K562 (cell line): ENCODE measurements around the gene KLHL41. TPM values are rescaled to one million over a fixed set of nuclear protein-coding genes. Genes with fewer than 3 reads are reported as not detected.

Experiments used
- CBFB ChIP-seq: sonication (generic); formaldehyde crosslinking; IDR thresholded peaks from 2 replicates; pipeline ENCODE4 v1.4.0; 2020; ENCODE audit warnings: mild to moderate bottlenecking, missing genetic modification reagents
- CC2D1A ChIP-seq: fragments of 450-650 bp; IDR thresholded peaks from 2 replicates; pipeline ENCODE4 v1.6.1; 2017; ENCODE audit warnings: mild to moderate bottlenecking
- CTBP1 ChIP-seq: fragments of 450-650 bp; IDR thresholded peaks from 2 replicates; pipeline ENCODE4 v1.6.1; 2016; ENCODE audit warnings: borderline replicate concordance
- CXXC5 ChIP-seq: fragments of 250-450 bp; sonication (Bioruptor Pico); IDR thresholded peaks from 2 replicates; pipeline ENCODE4 v1.8.0; 2022; ENCODE audit warnings: inconsistent platforms, mild to moderate bottlenecking, moderate library complexity
- FIP1L1 ChIP-seq: fragments of 200-400 bp; formaldehyde crosslinking; IDR thresholded peaks from 2 replicates; pipeline ENCODE4 v1.6.1; 2018; ENCODE audit warnings: mild to moderate bottlenecking, low read depth, low read length; ENCODE audit not compliant: poor library complexity, severe bottlenecking
- FOXK2 ChIP-seq, 2 experiments: fragments of 450-650 bp; IDR thresholded peaks in 1 of 2; conservative IDR thresholded peaks in 1 of 2; 2 replicates each; pipeline ENCODE4 v1.6.1; 2016; ENCODE audit warnings: low read depth in 2 of 2, mild to moderate bottlenecking in 1 of 2
- GABPB1 ChIP-seq: sonication (generic); formaldehyde crosslinking; IDR thresholded peaks from 2 replicates; pipeline ENCODE4 v1.8.0; 2022; ENCODE audit warnings: mild to moderate bottlenecking, missing genetic modification reagents
- GATA2 ChIP-seq: sonication (generic); formaldehyde crosslinking; IDR thresholded peaks from 2 replicates; pipeline ENCODE4 v1.4.0; 2020; ENCODE audit warnings: mild to moderate bottlenecking, missing genetic modification reagents
- PHF8 ChIP-seq: fragments of 200-600 bp; sonication (generic); IDR thresholded peaks from 2 replicates; pipeline ENCODE4 v1.6.1; 2012; ENCODE audit warnings: mixed run types, mild to moderate bottlenecking, inconsistent platforms, low read length, moderate library complexity, borderline replicate concordance
- RBM25 ChIP-seq: fragments of 200-400 bp; formaldehyde crosslinking; IDR thresholded peaks from 2 replicates; pipeline ENCODE4 v1.6.1; 2018; ENCODE audit warnings: low read length, low read depth, moderate library complexity; ENCODE audit not compliant: severe bottlenecking
- XRCC5 ChIP-seq: fragments of 200-400 bp; formaldehyde crosslinking; IDR thresholded peaks from 2 replicates; pipeline ENCODE4 v1.6.1; 2017; ENCODE audit warnings: low read depth, mild to moderate bottlenecking, low read length
- ZBED1 ChIP-seq: IDR thresholded peaks from 2 replicates; pipeline ENCODE4 v1.6.1; 2014
- ZFP1 ChIP-seq: fragments of 450-650 bp; formaldehyde crosslinking; IDR thresholded peaks from 2 replicates; pipeline ENCODE4 v1.4.0; 2020; ENCODE audit warnings: mild to moderate bottlenecking, mixed read lengths
- ZNF77 ChIP-seq: fragments of 250-450 bp; sonication (Bioruptor Pico); IDR thresholded peaks from 2 replicates; pipeline ENCODE4 v1.5.0; 2020
- polyA plus RNA-seq, 8 experiments: library from polyadenylated mRNA; depleted of rRNA in 4 of 8; stranded (reverse) in 5 of 8; unstranded in 3 of 8; fragments of >200 nt; fragmentation: Nextera tagmentation in 2 of 8; fragmentation: Illumina TruSeq in 1 of 8; extraction: Ambion mirVana in 2 of 8; extraction: Trizol in 1 of 8; gene quantifications; 2 replicates each; pipeline versions ENCODE4 v1.2.1 to v1.2.3, GENCODE V29; 2011 to 2014; ENCODE audit warnings: inconsistent platforms in 1 of 8, missing spikeins in 1 of 8
- total RNA-seq, 7 experiments: library from RNA; depleted of rRNA in 6 of 7; stranded (reverse); fragments of >200 nt in 6 of 7; fragmentation: Illumina TruSeq in 2 of 7; extraction: Trizol in 2 of 7; gene quantifications; 2 replicates each; pipeline versions ENCODE4 v1.2.1 to v1.2.3, GENCODE V29; 2011 to 2021; ENCODE audit warnings: low replicate concordance in 1 of 7
- TF ChIP-seq, protein P1 (sequence below), 2 experiments: fragments of 450-650 bp in 1 of 2; IDR thresholded peaks; 2 replicates each; pipeline ENCODE4 v1.6.1; 2011 to 2017; ENCODE audit warnings: low read depth in 2 of 2, antibody characterized with exemption in 1 of 2, borderline replicate concordance in 1 of 2, low read length in 1 of 2, mild to moderate bottlenecking in 1 of 2, mixed read lengths in 1 of 2; ENCODE audit not compliant: control insufficient read depth in 1 of 2
- TF ChIP-seq, protein P2 (sequence below): fragments of 250-450 bp; sonication (Bioruptor Pico); IDR thresholded peaks from 2 replicates; pipeline ENCODE4 v1.4.0; 2020; ENCODE audit warnings: mild to moderate bottlenecking, moderate library complexity, borderline replicate concordance
- TF ChIP-seq, protein P3 (sequence below): sonication (generic); formaldehyde crosslinking; IDR thresholded peaks from 2 replicates; pipeline ENCODE4 v1.8.1; 2022; ENCODE audit warnings: missing genetic modification reagents
- TF ChIP-seq, protein P4 (sequence below): fragments of 250-450 bp; sonication (Bioruptor Pico); IDR thresholded peaks from 2 replicates; pipeline ENCODE4 v1.8.0; 2021; ENCODE audit warnings: moderate library complexity, mild to moderate bottlenecking, inconsistent platforms
- TF ChIP-seq, protein P5 (sequence below): sonication (generic); IDR thresholded peaks from 2 replicates; pipeline ENCODE4 v1.6.1; 2016

Gene KLHL41
- total and polyA plus RNA-seq, 9 of the 15 experiments (the other 6 are each of a cell fraction or from before 2014, with no cell fraction given) = 0.05 to 1.5 (median 0.09) TPM

DNA sequence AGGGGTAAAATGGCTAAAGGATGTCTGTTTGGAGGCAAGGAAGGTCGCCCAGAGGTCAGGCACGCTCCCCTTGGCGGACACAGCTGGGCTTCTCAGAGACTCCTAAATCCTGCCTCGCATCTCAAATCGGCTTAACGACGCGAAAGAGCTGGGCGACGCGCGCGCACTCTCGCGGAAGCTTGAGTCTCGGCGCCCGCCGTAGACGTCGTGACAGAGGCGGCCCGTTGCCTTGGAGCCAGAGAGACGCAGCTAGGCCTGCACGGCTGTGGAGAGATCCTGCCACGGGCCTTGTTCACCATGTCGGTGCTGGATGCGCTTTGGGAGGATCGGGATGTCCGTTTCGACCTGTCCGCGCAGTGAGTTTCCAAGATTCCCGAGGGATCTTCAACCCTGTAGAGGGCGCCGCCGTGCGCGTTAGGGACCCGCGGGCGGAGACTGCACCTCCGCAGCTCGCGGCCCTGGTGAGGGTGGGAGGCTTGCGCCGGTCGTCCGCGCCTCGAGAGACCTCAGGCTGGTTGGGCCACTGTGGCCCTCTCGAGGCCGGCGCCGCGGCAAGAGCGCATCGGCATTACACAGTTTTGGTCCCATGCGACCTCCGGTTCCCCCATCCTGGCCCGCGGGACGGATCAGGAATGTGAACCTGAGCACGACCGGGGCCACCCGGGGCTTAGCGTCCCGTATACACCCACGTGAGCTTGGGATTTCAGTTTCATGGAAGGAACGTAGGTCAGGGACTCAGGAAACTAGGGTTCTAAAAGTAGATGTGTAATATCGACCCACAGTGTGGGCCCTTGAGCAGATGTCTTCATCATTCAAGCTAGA is 30.0 kb upstream of the KLHL41 start, which contains the start of gene BBS5 (continued):
- TF ChIP-seq, protein P1, sequence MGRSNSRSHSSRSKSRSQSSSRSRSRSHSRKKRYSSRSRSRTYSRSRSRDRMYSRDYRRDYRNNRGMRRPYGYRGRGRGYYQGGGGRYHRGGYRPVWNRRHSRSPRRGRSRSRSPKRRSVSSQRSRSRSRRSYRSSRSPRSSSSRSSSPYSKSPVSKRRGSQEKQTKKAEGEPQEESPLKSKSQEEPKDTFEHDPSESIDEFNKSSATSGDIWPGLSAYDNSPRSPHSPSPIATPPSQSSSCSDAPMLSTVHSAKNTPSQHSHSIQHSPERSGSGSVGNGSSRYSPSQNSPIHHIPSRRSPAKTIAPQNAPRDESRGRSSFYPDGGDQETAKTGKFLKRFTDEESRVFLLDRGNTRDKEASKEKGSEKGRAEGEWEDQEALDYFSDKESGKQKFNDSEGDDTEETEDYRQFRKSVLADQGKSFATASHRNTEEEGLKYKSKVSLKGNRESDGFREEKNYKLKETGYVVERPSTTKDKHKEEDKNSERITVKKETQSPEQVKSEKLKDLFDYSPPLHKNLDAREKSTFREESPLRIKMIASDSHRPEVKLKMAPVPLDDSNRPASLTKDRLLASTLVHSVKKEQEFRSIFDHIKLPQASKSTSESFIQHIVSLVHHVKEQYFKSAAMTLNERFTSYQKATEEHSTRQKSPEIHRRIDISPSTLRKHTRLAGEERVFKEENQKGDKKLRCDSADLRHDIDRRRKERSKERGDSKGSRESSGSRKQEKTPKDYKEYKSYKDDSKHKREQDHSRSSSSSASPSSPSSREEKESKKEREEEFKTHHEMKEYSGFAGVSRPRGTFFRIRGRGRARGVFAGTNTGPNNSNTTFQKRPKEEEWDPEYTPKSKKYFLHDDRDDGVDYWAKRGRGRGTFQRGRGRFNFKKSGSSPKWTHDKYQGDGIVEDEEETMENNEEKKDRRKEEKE (IDR thresholded peaks at IDR 0.05; ENCODE audit: borderline replicate concordance in 1 of 2, control insufficient read depth in 1 of 2, low read depth in 2 of 2, low read length in 1 of 2) = 0 out of 4 replicates have a peak, but pooled peaks of 1 of the 2 experiments have one; percentile 22
- TF ChIP-seq CXXC5 (CRISPR knock-in tag) = peak; percentile 95
- TF ChIP-seq CBFB = no peak; the same call in 1 of the 2 replicates
- TF ChIP-seq, protein P2, sequence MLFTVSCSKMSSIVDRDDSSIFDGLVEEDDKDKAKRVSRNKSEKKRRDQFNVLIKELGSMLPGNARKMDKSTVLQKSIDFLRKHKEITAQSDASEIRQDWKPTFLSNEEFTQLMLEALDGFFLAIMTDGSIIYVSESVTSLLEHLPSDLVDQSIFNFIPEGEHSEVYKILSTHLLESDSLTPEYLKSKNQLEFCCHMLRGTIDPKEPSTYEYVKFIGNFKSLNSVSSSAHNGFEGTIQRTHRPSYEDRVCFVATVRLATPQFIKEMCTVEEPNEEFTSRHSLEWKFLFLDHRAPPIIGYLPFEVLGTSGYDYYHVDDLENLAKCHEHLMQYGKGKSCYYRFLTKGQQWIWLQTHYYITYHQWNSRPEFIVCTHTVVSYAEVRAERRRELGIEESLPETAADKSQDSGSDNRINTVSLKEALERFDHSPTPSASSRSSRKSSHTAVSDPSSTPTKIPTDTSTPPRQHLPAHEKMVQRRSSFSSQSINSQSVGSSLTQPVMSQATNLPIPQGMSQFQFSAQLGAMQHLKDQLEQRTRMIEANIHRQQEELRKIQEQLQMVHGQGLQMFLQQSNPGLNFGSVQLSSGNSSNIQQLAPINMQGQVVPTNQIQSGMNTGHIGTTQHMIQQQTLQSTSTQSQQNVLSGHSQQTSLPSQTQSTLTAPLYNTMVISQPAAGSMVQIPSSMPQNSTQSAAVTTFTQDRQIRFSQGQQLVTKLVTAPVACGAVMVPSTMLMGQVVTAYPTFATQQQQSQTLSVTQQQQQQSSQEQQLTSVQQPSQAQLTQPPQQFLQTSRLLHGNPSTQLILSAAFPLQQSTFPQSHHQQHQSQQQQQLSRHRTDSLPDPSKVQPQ = no peak
- peak; percentile 11; the same call in 1 of the 2 replicates for TF ChIP-seq XRCC5
- 0 out of 2 replicates have a peak, but pooled peaks have one; percentile 44 for TF ChIP-seq CC2D1A
- TF ChIP-seq CTBP1 = peak; percentile 96
- TF ChIP-seq GATA2 (CRISPR knock-in tag) = no peak
- TF ChIP-seq ZNF77 (CRISPR knock-in tag) = no peak
- TF ChIP-seq RBM25 = no peak
- no peak for TF ChIP-seq ZFP1 (CRISPR knock-in tag)
- TF ChIP-seq, protein P3, sequence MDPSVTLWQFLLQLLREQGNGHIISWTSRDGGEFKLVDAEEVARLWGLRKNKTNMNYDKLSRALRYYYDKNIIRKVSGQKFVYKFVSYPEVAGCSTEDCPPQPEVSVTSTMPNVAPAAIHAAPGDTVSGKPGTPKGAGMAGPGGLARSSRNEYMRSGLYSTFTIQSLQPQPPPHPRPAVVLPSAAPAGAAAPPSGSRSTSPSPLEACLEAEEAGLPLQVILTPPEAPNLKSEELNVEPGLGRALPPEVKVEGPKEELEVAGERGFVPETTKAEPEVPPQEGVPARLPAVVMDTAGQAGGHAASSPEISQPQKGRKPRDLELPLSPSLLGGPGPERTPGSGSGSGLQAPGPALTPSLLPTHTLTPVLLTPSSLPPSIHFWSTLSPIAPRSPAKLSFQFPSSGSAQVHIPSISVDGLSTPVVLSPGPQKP (CRISPR knock-in tag) = no peak
- TF ChIP-seq FOXK2 (conservative IDR thresholded peaks at IDR 0.05 in 1 of 2, IDR thresholded peaks at IDR 0.05 in 1 of 2; ENCODE audit: low read depth in 2 of 2) = peak in 1 of 2 experiments; percentile 17; a peak in 1 of 4 replicates
- TF ChIP-seq, protein P4, sequence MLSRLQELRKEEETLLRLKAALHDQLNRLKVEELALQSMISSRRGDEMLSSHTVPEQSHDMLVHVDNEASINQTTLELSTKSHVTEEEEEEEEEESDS (CRISPR knock-in tag) = no peak
- peak; percentile 82 for TF ChIP-seq FIP1L1
- peak; percentile 86 for TF ChIP-seq PHF8
- TF ChIP-seq, protein P5, sequence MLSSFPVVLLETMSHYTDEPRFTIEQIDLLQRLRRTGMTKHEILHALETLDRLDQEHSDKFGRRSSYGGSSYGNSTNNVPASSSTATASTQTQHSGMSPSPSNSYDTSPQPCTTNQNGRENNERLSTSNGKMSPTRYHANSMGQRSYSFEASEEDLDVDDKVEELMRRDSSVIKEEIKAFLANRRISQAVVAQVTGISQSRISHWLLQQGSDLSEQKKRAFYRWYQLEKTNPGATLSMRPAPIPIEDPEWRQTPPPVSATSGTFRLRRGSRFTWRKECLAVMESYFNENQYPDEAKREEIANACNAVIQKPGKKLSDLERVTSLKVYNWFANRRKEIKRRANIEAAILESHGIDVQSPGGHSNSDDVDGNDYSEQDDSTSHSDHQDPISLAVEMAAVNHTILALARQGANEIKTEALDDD = no peak
- TF ChIP-seq GABPB1 = peak; percentile 49; the same call in 1 of the 2 replicates
- peak; percentile 40; the same call in 1 of the 2 replicates for TF ChIP-seq ZBED1
